ENCODE results near the gene CFL1. TPM values are rescaled to one million over a fixed set of nuclear protein-coding genes. Genes with fewer than 3 reads are reported as not detected.

The CFL1 gene
- total RNA-seq, 1 donor from 2014 or later, result 1,020 TPM

DNA sequence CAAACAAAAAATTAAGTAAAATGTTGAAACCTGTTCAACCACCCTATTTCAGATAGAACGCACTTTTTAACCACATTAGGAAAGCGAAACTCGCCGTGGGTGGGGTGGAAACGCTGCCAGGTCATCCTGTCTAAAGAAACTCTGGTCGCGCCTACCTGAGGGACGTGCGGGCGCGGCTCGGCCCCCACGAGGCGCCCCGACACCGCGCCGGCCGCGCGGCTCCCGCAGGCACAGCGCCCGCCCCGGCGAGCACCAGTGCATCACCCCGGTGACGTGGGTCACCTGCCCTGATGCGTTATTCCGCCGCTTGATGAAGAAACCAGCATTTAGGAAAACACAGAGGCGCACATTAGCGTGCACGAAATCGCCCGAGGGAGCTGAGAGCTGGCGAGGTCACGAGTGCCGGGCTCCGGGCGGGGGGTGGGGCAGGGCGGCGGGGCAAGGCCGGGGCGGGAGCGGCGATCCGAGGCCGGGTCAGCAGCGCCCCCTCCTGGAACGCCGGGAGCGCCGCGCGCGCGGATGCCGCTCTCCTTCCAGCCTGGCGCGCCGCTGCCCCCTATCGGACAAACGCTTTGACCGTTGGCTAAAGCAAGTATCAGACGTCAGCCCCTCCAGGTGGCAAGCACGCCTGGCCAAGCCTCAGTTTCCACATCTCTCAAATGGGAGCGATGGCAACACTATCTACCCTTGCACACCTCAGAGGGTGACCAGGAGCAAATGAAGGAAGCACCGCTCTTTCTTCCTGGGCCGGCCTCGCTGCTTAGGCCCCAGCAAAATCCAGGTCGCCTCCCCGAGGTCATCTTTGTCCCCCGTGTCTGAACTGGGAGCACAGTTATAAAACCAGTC is 39.9 kb downstream of the CFL1 start:
- intact Hi-C loops (cut with micrococcal nuclease), result loop anchor here (1.0 to 10.0 kb wide), 9 partner anchors 15 to 241 kb away; partner anchors contain the start of genes AP5B1, EHBP1L1 and SNX32
- Mint-ChIP-seq H3K4me1 (ENCODE audit: low read depth) (peaks cover 19% of the 10 kb centered on the region), H3K27ac (peak overlapping the region; percentile 82), H3K4me3 (peak overlapping the region; percentile 82), H3K36me3 (ENCODE audit: low read depth) (no peaks in the 10 kb centered on the region), H3K9me3 (no peaks in the 10 kb centered on the region), H3K27me3 (ENCODE audit: insufficient read depth) (peaks cover 9% of the 10 kb centered on the region)
- DNase-seq (ENCODE audit: low spot score), result peak; percentile 90

DNA sequence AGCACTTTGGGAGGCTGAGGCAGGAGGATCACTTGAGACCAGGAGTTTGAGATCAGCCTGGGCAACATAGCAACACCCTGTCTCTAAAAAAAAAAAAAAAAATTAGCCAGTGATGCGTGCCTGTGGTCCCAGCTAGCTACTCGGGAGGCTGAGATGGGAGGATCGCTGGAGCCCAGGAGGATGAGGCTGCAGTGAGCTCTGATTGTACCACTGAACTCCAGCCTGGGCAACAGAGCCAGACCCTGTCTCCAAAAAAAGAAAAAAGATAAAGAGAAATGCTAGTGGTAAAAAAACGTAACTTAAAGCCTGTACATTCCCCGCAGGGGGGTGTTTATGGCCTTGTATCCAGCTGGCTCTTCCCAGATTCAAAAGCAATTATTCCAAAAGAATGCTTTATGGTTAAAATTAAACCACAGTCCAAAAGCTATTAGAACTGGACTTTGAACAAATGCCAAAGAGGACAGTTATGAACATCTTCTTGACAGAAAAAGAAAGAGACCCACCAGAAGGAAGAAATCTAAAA is 40.6 kb downstream of the CFL1 start:
- peak overlapping the region; percentile 82 for H3K4me3 Mint-ChIP-seq
- H3K27ac Mint-ChIP-seq, result peak overlapping the region; percentile 82
- H3K36me3 Mint-ChIP-seq (ENCODE audit: low read depth), result no peaks in the 10 kb centered on the region
- intact Hi-C loops (cut with micrococcal nuclease), result loop anchor here (5.0 to 10.0 kb wide), 2 partner anchors 53 to 240 kb away; partner anchors contain the start of gene EHBP1L1
- DNase-seq (ENCODE audit: low spot score), result no peak
- H3K4me1 Mint-ChIP-seq (ENCODE audit: low read depth), result peaks cover 19% of the 10 kb centered on the region
- H3K9me3 Mint-ChIP-seq, result no peaks in the 10 kb centered on the region
- H3K27me3 Mint-ChIP-seq (ENCODE audit: insufficient read depth), result peaks cover 12% of the 10 kb centered on the region

DNA sequence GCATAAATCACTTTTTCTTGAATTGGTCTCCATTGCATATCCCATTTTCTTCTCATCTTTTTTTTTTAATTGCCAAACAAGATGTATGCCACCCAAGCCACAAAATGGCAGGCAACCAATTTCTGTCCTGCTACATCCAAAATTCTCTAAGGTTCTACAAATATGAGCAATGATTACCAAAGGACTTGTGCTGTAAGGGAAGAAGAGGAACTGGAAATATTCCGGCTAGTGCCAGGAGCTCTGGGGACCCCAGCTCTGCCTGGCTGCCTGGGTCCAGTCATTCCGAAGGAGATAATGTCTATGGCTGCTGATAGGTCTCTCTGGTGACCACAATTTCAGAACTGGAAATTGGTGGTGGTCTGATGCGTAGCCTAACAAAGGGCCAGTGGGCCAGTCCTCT is 41.3 kb downstream of the CFL1 start:
- H3K27me3 Mint-ChIP-seq (ENCODE audit: insufficient read depth), result peaks cover 13% of the 10 kb centered on the region
- H3K4me1 Mint-ChIP-seq (ENCODE audit: low read depth), result peaks cover 19% of the 10 kb centered on the region
- no peaks in the 10 kb centered on the region for H3K9me3 Mint-ChIP-seq
- H3K4me3 Mint-ChIP-seq, result peak overlapping the region; percentile 24
- intact Hi-C loops (cut with micrococcal nuclease), result loop anchor here (5.0 to 10.0 kb wide), 2 partner anchors 52 to 239 kb away; partner anchors contain the start of gene EHBP1L1
- no peak overlapping the region for H3K27ac Mint-ChIP-seq
- no peaks in the 10 kb centered on the region for H3K36me3 Mint-ChIP-seq (ENCODE audit: low read depth)
- no peak for DNase-seq (ENCODE audit: low spot score)

DNA sequence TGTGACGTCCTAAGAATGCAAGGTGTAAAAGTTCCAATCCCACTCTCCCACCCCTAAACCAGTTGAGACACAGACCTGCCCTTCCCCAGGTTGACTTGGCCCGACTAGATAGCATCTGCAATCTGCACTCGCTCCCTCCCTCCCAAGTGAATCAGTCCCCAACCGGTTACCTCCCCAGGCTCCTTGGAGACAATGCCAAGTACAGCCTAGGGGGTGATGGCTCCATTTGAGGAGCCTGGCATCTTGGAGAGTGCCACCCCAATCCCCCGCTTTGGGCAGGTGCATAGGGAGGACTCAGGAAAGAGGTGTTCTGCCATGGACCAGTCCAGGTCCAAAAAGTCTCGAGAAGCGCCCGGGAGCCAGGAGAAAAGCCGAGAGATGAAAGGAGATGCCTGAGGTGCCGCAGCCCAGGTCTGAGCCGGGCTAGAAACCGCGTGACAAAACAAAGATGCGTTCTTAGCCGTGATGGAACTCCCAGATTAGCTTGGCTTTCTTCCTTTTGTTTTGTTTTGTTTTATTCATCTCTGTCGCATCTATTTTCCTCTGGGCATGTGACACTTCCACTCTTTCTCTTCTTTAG is 42.9 kb downstream of the CFL1 start:
- H3K36me3 Mint-ChIP-seq (ENCODE audit: low read depth), result no peaks in the 10 kb centered on the region
- H3K9me3 Mint-ChIP-seq, result no peaks in the 10 kb centered on the region
- intact Hi-C loops (cut with micrococcal nuclease), result loop anchor here (5.0 to 10.0 kb wide), 2 partner anchors 50 to 238 kb away; partner anchors contain the start of gene EHBP1L1
- no peak overlapping the region for H3K27ac Mint-ChIP-seq
- H3K4me3 Mint-ChIP-seq, result no peak overlapping the region
- DNase-seq (ENCODE audit: low spot score), result no peak
- H3K27me3 Mint-ChIP-seq (ENCODE audit: insufficient read depth), result peaks cover 16% of the 10 kb centered on the region
- H3K4me1 Mint-ChIP-seq (ENCODE audit: low read depth), result peaks cover 19% of the 10 kb centered on the region

DNA sequence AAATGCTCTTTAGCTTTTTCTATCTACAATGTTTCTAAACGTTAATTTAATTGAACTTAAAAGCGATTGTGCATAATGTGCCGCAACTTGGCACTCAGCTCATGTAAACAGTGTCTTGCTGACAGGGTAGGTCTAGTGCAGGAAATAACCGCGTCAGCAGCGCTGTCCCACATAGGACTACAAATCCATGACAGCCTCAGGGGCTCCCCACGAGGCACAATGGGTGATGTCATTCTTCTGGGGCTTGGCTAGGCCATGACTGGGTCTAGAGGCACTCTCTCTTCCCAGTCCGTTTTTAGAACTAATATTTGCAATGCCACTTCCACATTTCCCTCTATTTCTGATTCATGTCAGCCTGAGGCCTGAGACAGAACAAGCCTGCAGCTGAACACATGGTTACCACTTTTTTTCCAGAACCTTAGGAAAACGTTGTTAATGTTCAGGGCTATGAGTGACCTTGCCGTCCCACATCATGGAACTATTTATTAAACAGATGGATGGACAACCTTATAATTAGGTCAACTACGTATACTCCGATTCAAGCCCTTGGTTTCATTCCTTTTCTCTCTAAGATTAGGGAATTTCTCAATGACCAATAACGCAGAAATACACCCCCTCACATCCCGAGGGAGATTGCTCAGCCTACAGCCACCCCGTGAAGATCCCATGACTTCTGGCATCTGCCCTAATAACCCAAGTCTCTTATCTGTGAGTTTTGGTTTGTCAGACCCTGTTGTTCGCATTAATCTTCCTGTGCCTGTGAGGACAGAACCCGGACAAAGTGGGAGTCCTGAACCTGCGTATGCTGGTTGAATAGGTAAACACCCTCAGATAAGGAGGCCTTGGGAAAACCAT is 43.6 kb downstream of the CFL1 start:
- Mint-ChIP-seq H3K4me1 (ENCODE audit: low read depth) (peaks cover 19% of the 10 kb centered on the region), H3K36me3 (ENCODE audit: low read depth) (no peaks in the 10 kb centered on the region), H3K27me3 (ENCODE audit: insufficient read depth) (peaks cover 17% of the 10 kb centered on the region), H3K27ac (no peak overlapping the region), H3K4me3 (no peak overlapping the region), H3K9me3 (no peaks in the 10 kb centered on the region)
- no peak for DNase-seq (ENCODE audit: low spot score)
- intact Hi-C loops (cut with micrococcal nuclease), result loop anchor here (10.0 kb wide), 1 partner anchor 50 kb away; no protein-coding TSS in a partner anchor

DNA sequence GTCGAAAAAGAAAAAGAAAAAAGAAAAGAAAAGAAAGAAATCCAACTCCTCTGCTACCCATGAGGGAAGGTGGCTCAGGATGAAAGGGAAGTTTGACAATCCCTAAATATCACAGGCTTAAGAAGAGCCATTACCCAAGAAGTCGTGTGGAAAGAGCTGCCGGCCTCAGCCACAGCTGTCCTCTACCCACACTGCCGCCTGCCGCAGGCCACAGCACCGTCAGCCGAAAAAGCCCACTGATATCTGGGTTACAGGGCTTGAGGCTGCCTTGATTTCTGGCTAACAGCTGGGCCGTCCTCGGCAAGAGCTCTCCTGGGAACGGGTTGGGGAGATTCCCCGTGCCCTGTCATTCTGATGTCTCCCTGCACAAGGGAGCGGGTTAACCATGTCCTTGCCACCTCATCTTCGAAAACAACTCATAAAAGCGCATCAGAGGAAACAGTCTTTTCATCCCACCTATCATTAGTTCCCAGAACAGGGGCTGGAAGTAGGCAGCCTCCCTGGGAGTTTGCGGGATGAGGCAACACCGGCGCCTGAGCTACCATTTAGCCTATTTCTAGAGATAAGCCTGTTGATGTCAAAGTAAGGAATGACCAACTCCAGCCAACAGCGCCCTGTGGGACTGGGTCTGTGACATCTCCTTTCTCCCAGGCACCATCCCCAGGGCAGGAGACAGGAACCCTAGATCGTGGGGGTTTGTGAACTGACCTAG is 46.1 kb downstream of the CFL1 start:
- H3K27ac Mint-ChIP-seq, result no peak overlapping the region
- no peak for DNase-seq (ENCODE audit: low spot score)
- peaks cover 27% of the 10 kb centered on the region for H3K27me3 Mint-ChIP-seq (ENCODE audit: insufficient read depth)
- intact Hi-C loops (cut with micrococcal nuclease), result loop anchor here (10.0 kb wide), 1 partner anchor 47 kb away; no protein-coding TSS in a partner anchor
- H3K9me3 Mint-ChIP-seq, result no peaks in the 10 kb centered on the region
- H3K4me3 Mint-ChIP-seq, result no peak overlapping the region
- no peaks in the 10 kb centered on the region for H3K36me3 Mint-ChIP-seq (ENCODE audit: low read depth)
- peaks cover 5% of the 10 kb centered on the region for H3K4me1 Mint-ChIP-seq (ENCODE audit: low read depth)

DNA sequence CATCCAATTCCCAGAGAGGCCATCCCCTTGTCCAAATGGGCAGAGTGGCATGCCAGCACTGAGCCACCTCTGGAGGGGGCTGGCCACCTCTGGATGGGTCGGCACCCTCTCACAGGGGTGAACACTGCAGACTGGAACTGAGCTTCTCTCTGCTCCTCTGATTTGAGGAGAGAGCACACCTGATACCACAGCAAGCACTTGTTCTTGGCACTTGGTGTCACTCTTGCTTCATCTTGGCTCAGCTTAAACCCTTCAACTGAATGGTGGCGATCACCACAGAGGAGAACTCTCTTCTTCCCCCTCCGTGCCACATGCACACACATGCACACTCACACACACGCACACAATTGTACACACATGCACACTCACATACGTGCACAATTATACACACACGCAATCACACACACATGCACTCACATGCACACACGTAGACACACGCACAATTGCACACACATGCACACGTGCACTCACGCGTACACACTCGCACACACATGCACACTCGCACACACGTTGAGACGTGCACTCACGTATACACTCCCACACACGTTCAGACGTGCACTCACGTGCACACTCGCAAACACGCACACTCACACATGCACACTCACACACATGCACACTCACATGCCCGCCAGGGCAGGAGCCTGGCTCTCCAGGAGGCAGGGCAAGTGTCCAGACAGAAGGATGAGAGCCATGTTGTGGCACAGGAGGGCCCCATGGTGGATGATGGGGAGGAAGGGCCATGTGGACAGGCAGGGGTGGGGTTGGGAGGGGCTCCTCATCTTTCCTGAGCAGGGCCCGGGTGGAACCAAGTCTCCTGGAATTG is 47.7 kb downstream of the CFL1 start:
- H3K27ac Mint-ChIP-seq, result no peak overlapping the region

GRCh38 chr11:65809496-65809895 is 48.5 kb downstream of the CFL1 start:
- Mint-ChIP-seq H3K4me1 (ENCODE audit: low read depth) (no peaks in the 10 kb centered on the region), H3K27ac (no peak overlapping the region), H3K27me3 (ENCODE audit: insufficient read depth) (peaks cover 24% of the 10 kb centered on the region), H3K36me3 (ENCODE audit: low read depth) (no peaks in the 10 kb centered on the region), H3K9me3 (no peaks in the 10 kb centered on the region), H3K4me3 (no peak overlapping the region)
- no peak for DNase-seq (ENCODE audit: low spot score)
- intact Hi-C loops (cut with micrococcal nuclease), result no loop called here

More for the DNA sequence above, 47.7 kb downstream of the CFL1 start:
- H3K9me3 Mint-ChIP-seq, result no peaks in the 10 kb centered on the region
- H3K4me1 Mint-ChIP-seq (ENCODE audit: low read depth), result no peaks in the 10 kb centered on the region
- DNase-seq (ENCODE audit: low spot score), result no peak
- intact Hi-C loops (cut with micrococcal nuclease), result loop anchor here (10.0 kb wide), 1 partner anchor 45 kb away; no protein-coding TSS in a partner anchor
- no peaks in the 10 kb centered on the region for H3K36me3 Mint-ChIP-seq (ENCODE audit: low read depth)
- H3K4me3 Mint-ChIP-seq, result no peak overlapping the region
- peaks cover 27% of the 10 kb centered on the region for H3K27me3 Mint-ChIP-seq (ENCODE audit: insufficient read depth)

DNA sequence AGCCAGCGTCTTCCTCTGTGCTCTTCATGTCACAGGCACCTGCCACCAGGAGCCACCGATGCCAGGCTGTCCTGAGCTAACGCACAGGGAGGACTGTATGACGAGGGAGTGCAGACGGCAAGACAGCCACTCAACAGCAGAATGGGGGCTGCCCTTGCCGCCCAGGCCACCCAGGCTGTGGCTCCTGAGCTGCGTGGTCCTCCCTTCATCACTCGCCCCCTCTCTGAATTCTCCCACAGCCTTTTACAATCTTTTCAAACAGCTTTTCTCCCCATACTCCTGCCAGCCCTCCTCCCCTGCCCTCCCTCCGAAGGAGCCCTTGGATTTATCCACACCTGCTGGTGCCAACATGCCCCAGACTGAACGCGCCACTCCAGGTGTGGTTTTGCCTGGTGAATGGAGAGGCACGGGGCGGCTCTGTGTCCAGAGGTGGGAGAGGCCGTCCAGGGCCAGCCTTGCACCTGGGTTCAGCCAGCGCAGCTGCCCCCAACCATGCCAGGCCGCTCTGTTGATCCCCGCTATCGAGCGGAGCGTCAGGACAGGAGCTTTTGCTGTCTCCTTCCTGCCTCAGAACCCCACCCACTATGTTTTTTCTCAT is 49.1 kb downstream of the CFL1 start:
- H3K27ac Mint-ChIP-seq, result no peak overlapping the region

GRCh38 chr11:65806979-65807378 is 51.0 kb downstream of the CFL1 start:
- Mint-ChIP-seq H3K36me3 (ENCODE audit: low read depth) (no peaks in the 10 kb centered on the region), H3K27me3 (ENCODE audit: insufficient read depth) (peaks cover 26% of the 10 kb centered on the region), H3K9me3 (no peaks in the 10 kb centered on the region), H3K27ac (no peak overlapping the region), H3K4me3 (no peak overlapping the region), H3K4me1 (ENCODE audit: low read depth) (no peaks in the 10 kb centered on the region)
- intact Hi-C loops (cut with micrococcal nuclease), result no loop called here
- no peak for DNase-seq (ENCODE audit: low spot score)

More for the DNA sequence above, 49.1 kb downstream of the CFL1 start:
- peaks cover 27% of the 10 kb centered on the region for H3K27me3 Mint-ChIP-seq (ENCODE audit: insufficient read depth)
- no peaks in the 10 kb centered on the region for H3K4me1 Mint-ChIP-seq (ENCODE audit: low read depth)
- DNase-seq (ENCODE audit: low spot score), result no peak
- intact Hi-C loops (cut with micrococcal nuclease), result no loop called here
- no peaks in the 10 kb centered on the region for H3K9me3 Mint-ChIP-seq
- H3K36me3 Mint-ChIP-seq (ENCODE audit: low read depth), result no peaks in the 10 kb centered on the region
- H3K4me3 Mint-ChIP-seq, result no peak overlapping the region
